ENCODE results near the gene FAM83E.
"Not testable (repeated sequence)": the region's sequence is repeated elsewhere in the genome, so short reads cannot be mapped to it uniquely, and the experiment has no call there.

Gene FAM83E

DNA sequence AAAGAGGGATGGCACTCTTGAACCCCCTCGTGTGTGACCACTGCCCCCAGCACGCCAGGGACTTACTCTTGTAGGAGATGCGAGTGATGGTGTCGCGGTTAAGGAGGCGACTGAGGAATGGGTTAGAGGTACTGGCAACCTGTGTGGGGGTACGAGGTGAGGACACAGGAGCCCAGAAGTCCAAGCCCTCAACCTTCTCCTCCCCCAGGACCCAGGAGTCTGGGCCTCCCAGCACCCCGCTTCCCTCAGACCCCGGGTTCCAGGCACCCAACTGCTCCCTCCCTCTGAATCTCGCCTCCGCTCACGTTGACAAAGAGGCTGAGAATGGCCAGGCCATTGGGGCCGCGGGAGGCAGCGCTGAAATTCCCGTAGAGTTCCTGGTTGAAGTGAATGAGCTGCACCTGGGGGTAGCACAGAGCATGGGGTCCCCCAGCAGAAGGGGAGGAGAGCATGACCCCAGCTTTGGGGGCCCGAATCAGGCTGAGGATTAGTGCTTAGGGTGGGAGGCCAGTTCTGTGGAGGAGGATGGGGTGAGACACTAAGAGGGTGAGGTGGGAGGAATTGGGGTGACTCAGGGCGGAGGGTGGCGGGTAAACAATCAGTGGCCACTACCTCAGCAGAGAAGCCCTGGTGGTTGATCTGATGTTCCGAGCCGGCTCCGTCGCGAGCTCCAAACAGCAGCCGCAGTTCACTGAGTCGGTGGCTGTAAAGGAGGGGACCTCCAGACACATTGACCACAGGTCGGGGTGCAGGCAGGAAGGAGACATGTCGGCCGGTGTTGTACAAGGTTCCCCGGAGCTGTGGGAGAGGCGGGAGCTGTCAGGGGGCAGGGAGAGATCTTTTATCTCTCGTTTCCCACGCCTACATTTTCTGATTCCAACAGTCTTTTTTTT, 24.9 kb upstream of the FAM83E start:
- DNase-seq, result no peak

DNA sequence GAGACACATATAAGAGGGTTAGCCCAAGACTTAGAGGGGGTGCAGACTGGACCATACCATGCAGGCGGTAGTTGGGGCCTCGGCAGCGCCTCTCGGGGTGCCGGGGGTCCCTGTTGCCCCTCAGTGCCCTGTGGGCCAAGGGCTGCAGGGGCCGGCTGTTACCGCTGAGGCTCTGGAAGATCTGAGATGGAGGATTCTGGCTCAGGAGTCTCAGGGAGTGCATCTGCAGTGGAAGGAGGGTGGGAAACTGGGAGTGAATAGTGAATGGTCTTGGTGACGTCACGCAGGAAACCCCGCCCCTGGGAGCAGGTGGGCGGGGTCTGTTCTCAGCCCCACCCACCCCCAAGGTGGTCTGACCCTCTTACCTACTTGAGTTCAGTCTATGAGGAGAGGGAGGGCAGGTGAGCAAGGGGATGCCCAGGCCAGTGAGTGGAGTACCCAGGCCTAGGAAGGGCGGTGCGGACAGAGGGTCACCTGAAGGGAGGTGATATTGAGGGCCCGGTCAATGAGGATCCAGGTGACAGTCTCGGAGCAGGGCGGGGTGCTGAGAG, 24.0 kb upstream of the FAM83E start:
- no peak for DNase-seq

DNA sequence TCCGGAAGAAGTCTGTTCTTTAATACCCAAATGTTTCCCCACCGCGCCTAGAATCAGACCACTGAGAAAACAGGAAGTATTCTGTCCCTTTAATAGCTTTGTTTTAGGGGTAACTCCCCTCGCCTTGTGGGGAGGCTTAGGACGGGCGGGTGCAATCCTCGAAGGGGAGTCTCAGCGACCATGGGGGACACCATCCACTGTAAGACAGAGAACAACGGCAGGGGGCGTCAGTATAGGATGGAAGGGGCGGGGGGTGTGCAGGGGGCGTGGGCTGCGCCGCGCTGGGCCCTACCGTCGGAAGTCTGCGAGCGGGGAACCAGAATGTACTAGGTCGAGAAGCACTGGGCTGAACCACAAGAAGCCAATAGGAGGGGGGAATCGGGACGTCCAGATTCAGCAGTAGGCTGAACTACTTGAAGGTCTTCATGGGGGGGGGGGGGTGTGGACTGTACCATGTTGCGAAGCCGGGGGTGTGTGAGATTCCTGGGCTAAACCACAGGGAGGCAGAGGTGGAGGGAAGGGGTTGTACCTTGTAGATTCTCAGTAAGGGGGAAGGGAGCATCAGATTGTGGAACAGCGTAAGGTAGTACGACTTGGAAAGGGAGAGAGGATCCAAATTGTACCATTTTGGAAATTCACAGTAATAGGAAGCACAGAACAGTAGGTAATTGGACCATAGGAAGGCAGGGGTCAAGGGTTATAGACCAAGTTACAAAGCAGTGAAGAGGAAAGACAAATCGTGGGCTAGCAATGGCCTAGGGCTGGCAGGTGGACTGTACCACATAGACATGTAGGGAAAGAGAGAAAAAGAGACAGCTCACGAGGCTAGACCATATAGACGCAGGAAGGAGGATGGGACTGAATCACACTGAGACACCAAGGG, 23.3 kb upstream of the FAM83E start:
- peak; percentile 74 for DNase-seq

DNA sequence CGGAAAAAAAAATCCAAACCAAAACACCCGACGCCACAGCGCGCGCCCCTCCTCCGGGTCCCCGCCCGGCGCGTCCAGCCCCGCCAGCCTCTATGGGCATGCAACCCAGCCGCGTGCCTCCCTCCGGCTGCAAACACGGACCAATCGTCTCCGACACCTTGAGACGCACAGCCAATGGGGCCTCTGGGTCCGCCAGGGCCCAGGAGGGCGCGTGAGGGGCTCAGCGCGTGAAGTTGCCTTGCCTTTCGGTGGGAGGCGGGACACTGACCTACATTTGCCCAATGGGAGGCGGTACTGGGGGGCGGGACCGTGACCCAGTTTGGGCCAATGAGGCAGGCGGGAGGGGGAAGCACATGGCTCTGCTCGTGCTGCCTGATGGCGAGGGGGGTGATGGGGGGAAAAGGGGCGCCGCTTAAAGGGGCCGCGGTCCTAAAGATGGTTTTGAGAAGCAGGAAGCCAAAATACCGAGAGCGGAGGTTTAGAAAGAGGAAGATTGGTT, 22.6 kb upstream of the FAM83E start:
- peak; percentile 99 for DNase-seq

DNA sequence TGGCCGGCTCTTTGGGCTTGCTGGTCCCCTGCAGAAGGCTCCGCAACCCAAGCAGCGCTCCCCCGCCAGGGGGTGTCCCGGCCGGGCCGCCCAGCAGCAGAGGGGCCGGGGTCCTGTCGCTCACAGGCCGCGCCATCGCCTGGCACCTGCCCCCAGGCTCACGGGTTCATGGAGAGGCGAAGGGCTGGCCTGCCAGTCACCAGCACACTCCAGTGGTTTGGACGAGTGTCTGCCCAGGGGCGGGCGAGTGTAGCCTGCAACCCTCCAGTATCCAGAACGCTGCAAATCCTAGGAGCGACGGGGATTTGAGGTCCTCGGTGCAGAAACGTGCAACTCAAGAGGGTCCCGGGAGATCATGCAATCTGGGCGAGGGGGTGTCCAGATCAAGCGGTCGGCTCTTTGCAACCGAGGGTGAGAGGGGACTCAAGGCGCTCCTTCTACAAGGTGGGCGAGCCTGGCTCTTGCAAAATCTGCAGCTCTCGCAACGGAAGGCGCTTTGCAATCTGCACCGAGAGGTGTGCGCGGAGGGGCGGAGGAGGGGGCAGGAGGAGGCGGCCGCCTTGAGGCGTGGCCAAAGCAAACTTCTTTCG, 22.1 kb upstream of the FAM83E start, which contains the start of gene DBP:
Gene DBP, minus strand, starts transcription at position 521 of the 590 bp plus-strand sequence. Its CDS starts 385 bp downstream, at position 136.
- no peak for DNase-seq

DNA sequence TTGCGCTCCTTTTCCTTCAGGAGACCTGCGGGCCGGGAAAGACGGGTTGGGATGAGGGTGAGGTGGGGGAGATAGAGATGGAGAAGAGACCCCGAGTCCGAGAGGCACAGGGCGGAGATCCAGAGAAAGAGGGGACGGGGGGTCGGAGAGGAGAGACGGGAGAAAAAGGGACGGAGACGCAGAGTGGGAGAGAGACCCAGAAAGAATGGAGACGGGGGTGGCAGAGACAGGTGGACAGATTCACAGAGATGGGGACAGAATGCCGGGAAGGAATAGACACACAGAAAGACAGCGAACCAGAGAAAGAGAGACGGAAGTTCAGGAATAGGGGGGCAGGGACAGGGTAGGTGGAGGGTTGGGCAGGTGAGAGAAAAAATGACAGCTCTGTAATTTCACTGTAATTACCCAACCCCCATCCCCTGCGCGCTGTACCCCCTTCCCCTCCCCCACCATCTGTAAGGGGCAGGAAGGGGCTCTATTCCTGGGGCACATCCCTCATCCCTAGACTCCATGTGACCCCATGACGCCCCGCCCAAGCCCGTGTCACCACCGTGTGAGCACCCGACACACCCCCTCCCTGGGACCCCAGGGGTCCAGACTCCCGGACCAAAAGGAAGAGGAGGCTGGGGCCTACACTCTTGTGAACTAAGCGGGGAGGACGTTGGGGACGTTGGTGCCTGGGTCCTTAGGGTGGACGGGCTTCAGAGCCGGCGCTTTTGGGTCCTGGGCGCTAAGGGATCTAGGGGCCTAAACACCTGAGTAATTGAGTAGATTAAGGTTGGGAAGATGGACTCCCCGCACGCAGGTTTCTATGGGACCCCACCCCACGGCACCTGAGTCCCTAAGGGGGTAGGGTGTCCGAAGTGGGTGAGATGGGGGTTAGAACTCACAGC, 21.3 kb upstream of the FAM83E start:
- no peak for DNase-seq

DNA sequence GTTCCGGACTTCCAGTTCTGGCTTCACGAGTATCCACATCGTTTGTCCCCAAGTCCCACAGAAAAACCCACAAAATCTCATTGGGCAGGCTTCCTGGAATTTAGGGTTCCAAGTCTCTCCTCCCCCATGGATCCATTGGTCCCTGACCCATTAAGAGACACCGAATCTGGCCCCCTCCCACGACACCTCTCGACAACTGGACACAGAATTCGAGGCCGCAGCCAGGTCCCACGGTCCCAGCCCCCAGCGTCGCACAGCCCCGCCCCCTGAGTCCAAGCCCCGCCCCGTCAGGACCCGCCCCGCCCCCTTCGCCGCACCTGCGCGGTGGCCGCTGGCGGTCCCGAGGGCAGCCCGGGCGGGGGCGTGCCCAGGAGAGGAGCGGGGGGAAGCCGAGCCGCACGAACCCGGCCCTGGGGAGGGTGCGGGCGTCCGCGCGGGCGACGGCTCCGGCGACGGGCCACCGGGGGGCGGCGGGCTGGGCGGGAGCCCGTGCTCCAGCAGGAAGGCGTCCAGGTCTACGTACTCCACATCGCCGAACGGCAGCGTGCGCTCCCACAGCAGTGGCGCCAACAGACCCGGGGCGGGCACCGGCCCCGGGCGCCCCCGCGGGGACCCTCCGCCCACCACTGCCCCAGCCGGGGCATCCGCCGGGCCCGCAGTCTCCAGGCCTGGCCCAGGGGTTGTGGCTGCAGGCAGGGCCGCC, 20.5 kb upstream of the FAM83E start:
- DNase-seq, result peak; percentile 76

DNA sequence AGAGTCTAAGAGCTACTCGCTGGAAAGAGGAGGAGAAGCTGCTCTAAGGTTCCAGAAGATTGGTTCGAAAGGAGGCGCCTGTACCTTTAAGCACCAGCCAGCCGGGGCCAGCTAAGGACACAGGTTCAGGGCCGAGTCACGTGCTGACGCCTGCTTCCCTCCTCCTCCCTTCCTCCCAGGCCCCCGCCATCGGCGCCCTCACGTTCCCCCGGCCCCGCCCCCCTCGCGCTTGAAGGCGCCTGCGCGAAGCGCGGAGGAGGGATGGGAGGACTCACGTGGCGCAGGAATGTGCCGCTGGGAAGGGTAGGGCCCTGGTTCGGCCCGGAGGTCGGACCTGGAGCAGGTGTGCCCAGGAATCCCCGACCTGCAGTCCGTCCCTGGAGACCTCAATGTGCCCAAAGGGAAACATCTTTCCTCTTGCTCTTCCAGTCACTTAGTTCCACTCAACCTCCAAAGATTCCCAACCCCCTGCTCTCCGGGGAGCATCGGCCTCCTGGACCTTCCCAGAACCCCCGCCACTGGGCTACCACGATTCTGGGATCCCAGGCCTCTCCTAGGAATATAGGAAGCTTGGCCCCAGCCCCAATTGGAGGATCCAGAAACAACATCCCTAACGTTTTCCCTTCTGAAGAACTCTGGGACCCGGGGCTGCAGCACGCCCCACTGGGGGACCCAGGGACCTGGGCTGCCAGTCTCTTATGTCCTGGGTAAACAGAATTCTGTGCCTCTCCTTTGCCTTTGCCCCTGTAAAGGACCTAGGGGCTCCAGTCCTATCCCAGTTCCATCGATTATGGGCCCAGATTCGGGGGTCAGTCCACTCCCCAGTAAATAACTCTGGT, 19.8 kb upstream of the FAM83E start:
- peak; percentile 94 for DNase-seq

DNA sequence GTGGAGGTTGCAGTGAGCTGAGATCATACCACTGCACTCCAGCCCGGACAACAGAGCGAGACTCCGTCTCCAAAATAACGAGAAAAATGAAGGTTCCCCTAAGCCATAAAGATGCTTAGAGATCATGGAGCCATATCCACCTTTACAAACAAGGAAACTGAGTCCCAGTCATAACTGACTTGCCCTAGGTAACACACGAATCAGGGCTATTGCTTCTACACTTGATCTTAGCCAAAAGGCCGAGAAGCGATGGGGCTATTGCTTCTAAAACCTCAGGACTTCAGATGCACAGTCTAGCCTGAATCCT, 19.1 kb upstream of the FAM83E start:
- DNase-seq, result no peak

DNA sequence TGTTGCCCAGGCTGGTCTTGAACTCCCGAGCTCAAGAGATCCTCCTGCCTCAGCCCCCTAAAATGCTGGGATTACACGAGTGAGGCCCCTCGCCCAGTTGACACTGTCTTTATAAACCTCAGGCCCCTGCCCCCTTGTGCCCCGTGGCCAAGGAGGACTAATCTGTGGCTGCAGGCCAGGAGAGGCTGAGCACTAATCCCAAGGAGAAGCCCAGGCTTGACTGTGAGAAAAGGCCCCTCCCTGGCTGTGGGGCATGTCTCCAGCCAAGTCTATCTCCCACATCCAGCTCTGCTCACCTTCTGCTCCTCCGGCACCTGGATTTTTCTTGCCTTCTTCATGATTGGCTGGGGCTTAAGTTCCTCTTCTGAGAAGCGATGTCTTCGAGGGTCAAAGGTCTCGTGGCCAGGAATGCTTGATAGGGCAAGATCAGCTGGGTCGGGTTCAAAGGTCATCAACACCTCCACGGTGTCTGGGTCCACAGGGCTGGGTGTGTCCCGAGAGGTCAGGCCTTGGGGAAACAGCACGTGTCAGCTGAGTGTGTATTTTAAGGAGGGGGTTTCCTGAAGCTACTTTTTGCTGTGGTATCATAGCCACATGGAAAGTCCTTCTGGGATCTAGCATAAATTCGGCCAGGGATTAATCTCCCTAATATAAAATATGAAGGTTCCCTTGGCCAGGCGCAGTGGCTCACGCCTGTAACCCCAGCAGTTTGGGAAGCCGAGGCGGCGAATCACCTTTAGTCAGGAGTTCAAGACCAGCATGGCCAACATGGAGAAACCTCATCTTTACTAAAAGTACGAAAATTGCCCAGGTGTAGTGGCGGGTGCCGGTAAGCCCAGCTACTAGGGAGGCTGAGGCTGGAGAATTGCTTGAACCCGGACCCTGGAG, 18.5 kb upstream of the FAM83E start:
- DNase-seq, result no peak

DNA sequence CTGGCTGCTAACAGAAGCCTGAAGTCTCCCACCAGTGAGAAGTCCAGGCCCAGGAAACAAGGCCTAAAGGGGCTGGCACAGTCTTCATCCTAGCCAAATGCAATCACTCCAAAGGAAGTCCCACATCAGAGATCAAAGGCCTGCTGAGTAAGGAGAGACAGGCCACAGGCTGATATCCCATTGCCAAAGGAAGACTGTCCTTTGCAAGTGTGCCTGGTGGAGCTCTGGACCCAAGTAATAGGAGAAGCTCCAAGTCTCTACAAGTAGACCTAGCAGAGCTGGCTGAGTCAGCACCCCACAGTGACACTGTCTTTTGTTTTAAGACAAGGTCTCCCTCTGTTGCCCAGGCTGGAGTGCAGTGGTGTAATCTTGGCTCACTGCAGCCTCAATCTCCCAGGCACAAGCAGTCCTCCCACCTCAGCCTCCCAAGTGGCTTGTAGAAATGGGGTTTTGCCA, 17.8 kb upstream of the FAM83E start:
- no peak for DNase-seq

DNA sequence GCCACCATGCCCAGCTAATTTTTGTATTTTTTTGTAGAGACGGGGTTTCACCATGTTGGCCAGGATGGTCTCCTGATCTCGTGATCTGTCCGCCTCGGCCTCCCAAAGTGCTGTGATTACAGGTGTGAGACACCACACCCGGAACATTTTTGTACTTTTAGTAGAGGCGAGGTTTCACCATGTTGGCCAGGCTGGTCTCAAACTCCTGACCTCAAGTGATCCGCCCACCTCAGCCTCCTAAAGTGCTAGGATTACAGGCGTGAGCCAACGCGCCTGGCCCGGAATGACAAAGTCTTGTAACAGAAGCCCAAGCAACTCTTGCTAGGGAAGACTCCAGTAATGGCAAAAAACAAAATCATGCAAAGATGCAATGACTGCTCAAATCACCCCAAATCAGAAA, 17.4 kb upstream of the FAM83E start:
- not testable (repeated sequence) for DNase-seq

DNA sequence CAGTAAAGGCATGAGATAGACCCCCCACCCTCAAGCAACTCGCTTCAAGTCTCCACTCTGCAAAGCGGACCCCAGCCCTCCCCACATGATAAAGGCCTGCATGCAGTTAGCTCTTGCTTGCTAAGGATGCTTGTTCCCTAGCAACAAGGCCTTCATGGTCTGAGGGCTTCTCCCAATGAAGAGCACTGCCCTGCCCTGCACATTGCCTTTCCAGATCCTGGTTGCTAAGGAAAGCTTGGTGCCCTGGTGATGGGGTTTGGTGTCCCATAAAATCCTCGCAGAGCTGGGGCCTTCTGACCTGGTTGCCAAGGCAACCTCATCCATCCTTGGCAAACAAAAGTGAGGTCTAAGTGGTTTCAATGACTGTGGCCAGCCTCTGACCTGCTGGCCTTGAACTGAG, 16.3 kb upstream of the FAM83E start:
- DNase-seq, result no peak

DNA sequence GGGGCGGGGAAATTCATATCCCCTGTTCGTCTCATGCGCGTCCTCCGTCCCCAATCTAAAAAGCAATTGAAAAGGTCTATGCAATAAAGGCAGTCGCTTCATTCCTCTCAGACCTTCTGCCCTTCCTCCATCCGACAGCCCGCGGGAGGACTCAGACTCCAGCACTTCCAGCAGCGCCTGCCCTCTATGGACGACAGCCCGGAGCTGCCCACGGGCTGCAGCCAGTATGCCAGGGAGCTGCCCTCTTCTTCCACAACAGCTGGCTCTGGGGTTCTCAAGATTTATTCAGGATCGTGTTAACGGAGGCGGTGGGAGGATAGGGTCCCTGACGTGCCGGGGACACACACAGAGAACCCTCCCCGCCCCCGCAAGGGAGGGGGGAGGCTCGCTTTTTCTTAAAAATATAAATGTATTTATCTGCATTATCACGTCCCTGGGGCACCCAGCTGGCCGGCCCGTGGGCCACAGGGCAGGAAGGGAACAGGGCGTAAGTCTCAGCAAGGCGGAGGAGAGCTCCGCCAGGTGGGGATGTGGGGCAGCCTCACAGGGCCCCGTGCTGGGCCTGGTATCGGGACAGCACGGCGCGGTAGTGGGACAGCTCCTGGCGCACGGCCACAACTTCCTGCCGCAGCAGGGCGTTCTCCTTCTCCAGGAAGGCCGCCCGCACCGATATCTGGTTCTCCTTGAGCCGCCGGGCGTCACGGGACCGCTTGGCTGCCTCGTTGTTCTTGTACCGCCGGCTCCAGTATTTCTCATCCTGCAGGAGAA, 15.6 kb upstream of the FAM83E start:
- DNase-seq, result no peak

DNA sequence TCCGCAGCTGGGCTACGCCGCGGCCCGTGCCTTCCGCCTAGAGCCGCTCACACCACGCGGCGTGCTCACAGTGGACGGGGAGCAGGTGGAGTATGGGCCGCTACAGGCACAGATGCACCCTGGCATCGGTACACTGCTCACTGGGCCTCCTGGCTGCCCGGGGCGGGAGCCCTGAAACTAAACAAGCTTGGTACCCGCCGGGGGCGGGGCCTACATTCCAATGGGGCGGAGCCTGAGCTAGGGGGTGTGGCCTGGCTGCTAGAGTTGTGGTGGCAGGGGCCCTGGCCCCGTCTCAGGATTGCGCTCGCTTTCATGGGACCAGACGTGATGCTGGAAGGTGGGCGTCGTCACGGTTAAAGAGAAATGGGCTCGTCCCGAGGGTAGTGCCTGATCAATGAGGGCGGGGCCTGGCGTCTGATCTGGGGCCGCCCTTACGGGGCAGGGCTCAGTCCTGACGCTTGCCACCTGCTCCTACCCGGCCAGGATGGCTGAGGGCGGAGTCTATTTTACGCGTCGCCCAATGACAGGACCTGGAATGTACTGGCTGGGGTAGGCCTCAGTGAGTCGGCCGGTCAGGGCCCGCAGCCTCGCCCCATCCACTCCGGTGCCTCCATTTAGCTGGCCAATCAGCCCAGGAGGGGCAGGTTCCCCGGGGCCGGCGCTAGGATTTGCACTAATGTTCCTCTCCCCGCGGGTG, 14.9 kb upstream of the FAM83E start:
- no peak for DNase-seq

DNA sequence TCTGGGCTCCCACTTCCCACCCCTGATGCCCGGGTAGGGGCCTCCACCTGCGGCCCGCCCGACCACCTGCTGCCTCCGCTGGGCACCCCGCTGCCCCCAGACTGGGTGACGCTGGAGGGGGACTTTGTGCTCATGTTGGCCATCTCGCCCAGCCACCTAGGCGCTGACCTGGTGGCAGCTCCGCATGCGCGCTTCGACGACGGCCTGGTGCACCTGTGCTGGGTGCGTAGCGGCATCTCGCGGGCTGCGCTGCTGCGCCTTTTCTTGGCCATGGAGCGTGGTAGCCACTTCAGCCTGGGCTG, 14.4 kb upstream of the FAM83E start:
- no peak for DNase-seq

DNA sequence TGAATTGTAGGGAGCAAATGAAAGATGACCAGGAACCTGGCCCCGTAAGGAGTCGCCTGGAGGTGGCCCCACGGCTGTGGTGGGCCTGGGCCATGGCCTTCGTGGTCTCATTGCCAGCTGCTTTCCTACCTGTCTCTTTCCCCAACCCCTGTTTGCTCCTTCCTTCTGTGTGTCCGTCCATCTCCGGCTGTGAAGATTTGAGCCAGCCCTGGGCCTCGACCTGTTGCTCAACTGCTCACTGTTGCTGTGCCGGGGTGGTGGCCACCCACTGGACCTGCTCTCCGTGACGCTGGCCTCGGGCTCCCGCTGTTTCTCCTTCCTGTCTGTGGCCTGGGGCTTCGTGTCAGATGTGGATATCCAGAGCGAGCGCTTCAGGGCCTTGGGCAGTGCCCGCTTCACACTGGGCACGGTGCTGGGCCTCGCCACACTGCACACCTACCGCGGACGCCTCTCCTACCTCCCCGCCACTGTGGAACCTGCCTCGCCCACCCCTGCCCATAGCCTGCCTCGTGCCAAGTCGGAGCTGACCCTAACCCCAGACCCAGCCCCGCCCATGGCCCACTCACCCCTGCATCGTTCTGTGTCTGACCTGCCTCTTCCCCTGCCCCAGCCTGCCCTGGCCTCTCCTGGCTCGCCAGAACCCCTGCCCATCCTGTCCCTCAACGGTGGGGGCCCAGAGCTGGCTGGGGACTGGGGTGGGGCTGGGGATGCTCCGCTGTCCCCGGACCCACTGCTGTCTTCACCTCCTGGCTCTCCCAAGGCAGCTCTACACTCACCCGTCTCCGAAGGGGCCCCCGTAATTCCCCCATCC, 13.8 kb upstream of the FAM83E start:
- DNase-seq, result no peak

Measured in stimulated activated CD4-positive, alpha-beta T cell treated with anti-CD3 and anti-CD28 coated beads, Interleukin-4, amount 100 ng/mL, for 1 hour (primary cell).